Spleen (tissue), 7 donors: ENCODE results near the gene ZDHHC12.

Experiments
- CTCF ChIP-seq, 11 experiments: fragments of 200-600 bp in 7 of 11; fragments of 450-650 bp in 4 of 11; sonication (generic) in 4 of 11; IDR thresholded peaks in 8 of 11; conservative IDR thresholded peaks in 3 of 11; 1 replicate in 7 of 11; 2 replicates in 4 of 11; pipeline versions ENCODE4 v1.4.0 to v1.8.0; 2016 to 2021; ENCODE audit warnings: antibody characterized with exemption in 11 of 11, inconsistent platforms in 4 of 11, mild to moderate bottlenecking in 1 of 11
- POLR2A ChIP-seq, 3 donors: fragments of 450-650 bp; IDR thresholded peaks; one replicate each; pipeline ENCODE4 v1.5.1; 2017; ENCODE audit warnings: antibody characterized with exemption in 3 of 3, mild to moderate bottlenecking in 1 of 3
- POLR2AphosphoS5 ChIP-seq, 3 donors: sonication (generic); formaldehyde crosslinking; IDR thresholded peaks; one replicate each; pipeline ENCODE4 v1.5.1; 2017; ENCODE audit warnings: antibody characterized with exemption in 3 of 3
- donor health status: DM: no; HTN: no; CAD: no; lungs with moderate emphysema.
- donor health status: DM: no; HTN: no; CAD: no.
- donor health status: DM: no; HTN: no; CAD: no.

GRCh38 chr9:128742401-128742800 lies 18.5 kb upstream of the ZDHHC12 start:
- TF ChIP-seq CTCF (IDR thresholded peaks at IDR 0.05 in 8 of 11, conservative IDR thresholded peaks at IDR 0.05 in 3 of 11) (no peak), POLR2A (IDR thresholded peaks at IDR 0.05) (no peak), POLR2AphosphoS5 (IDR thresholded peaks at IDR 0.05) (peak in 2 of 3 donors; percentile 12 to 58)
